Colonic mucosa (tissue), 4 donors: ENCODE results near the gene CCNT1. TPM values are rescaled to one million over a fixed set of nuclear protein-coding genes. Genes with fewer than 3 reads are reported as not detected.

Experiments
- DNase-seq: peaks from one replicate; pipeline ENCODE4 v3.0.0-alpha.2; 2020
- H3K27ac ChIP-seq: fragments of 200-600 bp; one replicate; pipeline ENCODE4 v1.8.0; 2021
- H3K27me3 ChIP-seq: fragments of 200-600 bp; one replicate; pipeline ENCODE4 v1.8.0; 2021
- H3K36me3 ChIP-seq: fragments of 200-600 bp; one replicate; pipeline ENCODE4 v1.8.0; 2021
- H3K4me1 ChIP-seq: fragments of 200-600 bp; one replicate; pipeline ENCODE4 v1.8.0; 2021; ENCODE audit warnings: mild to moderate bottlenecking
- H3K4me3 ChIP-seq: fragments of 200-600 bp; one replicate; pipeline ENCODE4 v1.8.0; 2021
- H3K9ac ChIP-seq, 2 donors: one replicate each; pipeline ENCODE4 v1.7.0; 2013; ENCODE audit warnings: control low read depth in 2 of 2, low read depth in 2 of 2, low read length in 2 of 2
- H3K9me3 ChIP-seq: fragments of 200-600 bp; one replicate; pipeline ENCODE4 v1.8.0; 2021
- CTCF ChIP-seq: fragments of 200-600 bp; IDR thresholded peaks from one replicate; pipeline ENCODE4 v1.8.0; 2022; ENCODE audit warnings: antibody characterized with exemption, mild to moderate bottlenecking
- intact Hi-C: fragments of 100-400 bp; cut with DNase I; formaldehyde crosslinking; loops from one replicate; pipeline ENCODE4 v1.14.1; 2022
- total RNA-seq, 2 donors: library from RNA; stranded (reverse); fragmentation: NEBNext Ultra II Directional in 1 of 2; extraction: Animal tissue kit (Norgen Biotek cat#: 25700) in 1 of 2; gene quantifications; one replicate each; pipeline ENCODE4 v1.2.1, GENCODE V29; 2021
- donor health status: healthy.
- donor health status: DM: no; HTN: no; CAD: no.
- donor health status: DM: no; HTN: no; CAD: no.

Gene CCNT1
- total RNA-seq, 2 donors from 2014 or later = 26.3 to 38.7 TPM

DNA sequence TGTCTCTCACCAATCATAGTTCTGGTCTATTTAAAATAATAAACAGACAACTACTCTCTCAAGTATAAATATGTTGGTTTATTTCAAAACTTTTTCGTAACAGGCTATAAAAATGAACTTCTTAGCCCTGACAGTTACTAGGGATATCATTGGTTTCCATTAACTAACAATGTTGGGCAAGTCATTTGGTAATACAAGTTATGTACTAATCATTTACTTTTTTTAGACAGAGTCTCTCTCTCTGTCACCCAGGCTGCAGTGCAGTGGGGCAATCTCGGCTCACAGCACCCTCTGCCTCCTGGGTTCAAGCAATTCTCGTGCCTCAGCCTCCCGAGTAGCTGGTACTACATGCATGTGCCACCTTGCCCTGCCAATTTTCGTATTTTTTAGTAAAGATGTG is 19.9 kb downstream of the CCNT1 start:
- no peak for DNase-seq
- Histone ChIP-seq H3K27me3 (no peaks in the 10 kb centered on the region), H3K4me1 (no peaks in the 10 kb centered on the region), H3K27ac (no peak overlapping the region), H3K9me3 (no peaks in the 10 kb centered on the region), H3K4me3 (no peak overlapping the region), H3K36me3 (peaks cover 22% of the 10 kb centered on the region), H3K9ac (no peak overlapping the region)
- no peak for TF ChIP-seq CTCF
- intact Hi-C loops = no loop called here

- H3K27me3 ChIP-seq = no peaks in the 10 kb centered on the region
- no peak overlapping the region for H3K27ac ChIP-seq
- intact Hi-C loops = no loop called here
- H3K4me3 ChIP-seq = no peak overlapping the region
- peaks cover 22% of the 10 kb centered on the region for H3K36me3 ChIP-seq
- no peaks in the 10 kb centered on the region for H3K9me3 ChIP-seq
- no peak for DNase-seq
- no peak for TF ChIP-seq CTCF
- no peak overlapping the region for H3K9ac ChIP-seq
- H3K4me1 ChIP-seq = no peaks in the 10 kb centered on the region
These were observed 20.6 kb downstream of the CCNT1 start for GRCh38 chr12:48695859-48696258.

GRCh38 chr12:48694038-48694437 is 22.5 kb downstream of the CCNT1 start:
- Histone ChIP-seq H3K27me3 (no peaks in the 10 kb centered on the region), H3K36me3 (peaks cover 22% of the 10 kb centered on the region), H3K27ac (no peak overlapping the region), H3K4me1 (no peaks in the 10 kb centered on the region), H3K9me3 (no peaks in the 10 kb centered on the region), H3K9ac (no peak overlapping the region), H3K4me3 (no peak overlapping the region)
- intact Hi-C loops = no loop called here
- TF ChIP-seq CTCF = no peak
- DNase-seq = no peak

DNA sequence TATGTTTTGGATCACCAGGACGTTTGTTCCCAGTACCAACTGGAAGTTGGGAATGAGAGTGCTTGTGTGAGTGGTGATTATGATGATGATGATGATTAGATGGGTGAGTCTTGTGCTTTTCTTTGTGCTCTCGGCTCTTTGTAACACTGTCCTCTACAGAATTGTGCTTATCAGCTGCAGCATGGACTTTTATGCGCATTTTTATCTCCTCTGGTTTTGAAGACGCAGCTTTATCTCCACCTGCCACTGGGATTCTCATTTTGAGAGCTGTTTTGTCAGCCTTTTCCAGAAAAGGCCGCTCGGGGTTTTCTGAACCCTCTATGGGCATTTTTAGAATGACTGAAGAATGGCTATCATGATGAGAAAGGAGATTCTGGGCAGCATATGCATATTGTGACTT is 22.9 kb downstream of the CCNT1 start:
- Histone ChIP-seq H3K9ac (no peak overlapping the region), H3K4me3 (no peak overlapping the region), H3K9me3 (no peaks in the 10 kb centered on the region), H3K27ac (no peak overlapping the region), H3K27me3 (no peaks in the 10 kb centered on the region), H3K4me1 (no peaks in the 10 kb centered on the region), H3K36me3 (peaks cover 17% of the 10 kb centered on the region)
- no peak for TF ChIP-seq CTCF
- DNase-seq = no peak
- intact Hi-C loops = no loop called here

GRCh38 chr12:48691826-48692487 is 24.6 kb downstream of the CCNT1 start:
- Histone ChIP-seq H3K36me3 (peaks cover 15% of the 10 kb centered on the region), H3K9ac (no peak overlapping the region), H3K27ac (no peak overlapping the region), H3K27me3 (no peaks in the 10 kb centered on the region), H3K9me3 (no peaks in the 10 kb centered on the region), H3K4me3 (no peak overlapping the region), H3K4me1 (no peaks in the 10 kb centered on the region)
- no peak for DNase-seq
- no peak for TF ChIP-seq CTCF
- intact Hi-C loops = no loop called here
